ENCODE data around the gene KPNA3.

DNA sequence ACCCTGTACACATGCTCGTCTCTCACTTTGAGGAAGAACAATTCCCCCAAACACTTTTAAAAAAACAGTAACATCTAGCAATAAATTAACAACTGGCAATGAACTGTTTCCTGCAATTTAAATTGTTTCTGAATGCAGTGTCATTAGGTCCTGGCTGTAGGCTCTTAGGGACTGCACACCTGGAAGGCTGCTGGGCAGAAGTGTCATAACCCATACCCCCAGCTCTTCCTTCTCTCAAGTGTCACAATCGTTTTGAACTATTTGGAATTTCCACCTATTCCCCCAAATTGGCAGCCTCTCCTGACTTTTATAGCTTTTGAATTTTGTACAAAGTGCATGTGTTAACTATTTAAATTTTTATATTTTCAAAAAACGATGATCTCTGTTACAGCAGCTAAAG, 38.2 kb upstream of the KPNA3 start:
- TF ChIP-seq, protein P1, sequence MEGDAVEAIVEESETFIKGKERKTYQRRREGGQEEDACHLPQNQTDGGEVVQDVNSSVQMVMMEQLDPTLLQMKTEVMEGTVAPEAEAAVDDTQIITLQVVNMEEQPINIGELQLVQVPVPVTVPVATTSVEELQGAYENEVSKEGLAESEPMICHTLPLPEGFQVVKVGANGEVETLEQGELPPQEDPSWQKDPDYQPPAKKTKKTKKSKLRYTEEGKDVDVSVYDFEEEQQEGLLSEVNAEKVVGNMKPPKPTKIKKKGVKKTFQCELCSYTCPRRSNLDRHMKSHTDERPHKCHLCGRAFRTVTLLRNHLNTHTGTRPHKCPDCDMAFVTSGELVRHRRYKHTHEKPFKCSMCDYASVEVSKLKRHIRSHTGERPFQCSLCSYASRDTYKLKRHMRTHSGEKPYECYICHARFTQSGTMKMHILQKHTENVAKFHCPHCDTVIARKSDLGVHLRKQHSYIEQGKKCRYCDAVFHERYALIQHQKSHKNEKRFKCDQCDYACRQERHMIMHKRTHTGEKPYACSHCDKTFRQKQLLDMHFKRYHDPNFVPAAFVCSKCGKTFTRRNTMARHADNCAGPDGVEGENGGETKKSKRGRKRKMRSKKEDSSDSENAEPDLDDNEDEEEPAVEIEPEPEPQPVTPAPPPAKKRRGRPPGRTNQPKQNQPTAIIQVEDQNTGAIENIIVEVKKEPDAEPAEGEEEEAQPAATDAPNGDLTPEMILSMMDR (IDR thresholded peaks at IDR 0.05; ENCODE audit: poor library complexity, severe bottlenecking): no peak
- no peak for TF ChIP-seq EZH2 (IDR thresholded peaks at IDR 0.05; ENCODE audit: borderline replicate concordance, insufficient read depth, low read length, poor library complexity, severe bottlenecking)
- TF ChIP-seq POLR2AphosphoS5 (IDR thresholded peaks at IDR 0.05): no peak
- no peak for TF ChIP-seq RAD21 (conservative IDR thresholded peaks at IDR 0.05)
- TF ChIP-seq, protein P2, sequence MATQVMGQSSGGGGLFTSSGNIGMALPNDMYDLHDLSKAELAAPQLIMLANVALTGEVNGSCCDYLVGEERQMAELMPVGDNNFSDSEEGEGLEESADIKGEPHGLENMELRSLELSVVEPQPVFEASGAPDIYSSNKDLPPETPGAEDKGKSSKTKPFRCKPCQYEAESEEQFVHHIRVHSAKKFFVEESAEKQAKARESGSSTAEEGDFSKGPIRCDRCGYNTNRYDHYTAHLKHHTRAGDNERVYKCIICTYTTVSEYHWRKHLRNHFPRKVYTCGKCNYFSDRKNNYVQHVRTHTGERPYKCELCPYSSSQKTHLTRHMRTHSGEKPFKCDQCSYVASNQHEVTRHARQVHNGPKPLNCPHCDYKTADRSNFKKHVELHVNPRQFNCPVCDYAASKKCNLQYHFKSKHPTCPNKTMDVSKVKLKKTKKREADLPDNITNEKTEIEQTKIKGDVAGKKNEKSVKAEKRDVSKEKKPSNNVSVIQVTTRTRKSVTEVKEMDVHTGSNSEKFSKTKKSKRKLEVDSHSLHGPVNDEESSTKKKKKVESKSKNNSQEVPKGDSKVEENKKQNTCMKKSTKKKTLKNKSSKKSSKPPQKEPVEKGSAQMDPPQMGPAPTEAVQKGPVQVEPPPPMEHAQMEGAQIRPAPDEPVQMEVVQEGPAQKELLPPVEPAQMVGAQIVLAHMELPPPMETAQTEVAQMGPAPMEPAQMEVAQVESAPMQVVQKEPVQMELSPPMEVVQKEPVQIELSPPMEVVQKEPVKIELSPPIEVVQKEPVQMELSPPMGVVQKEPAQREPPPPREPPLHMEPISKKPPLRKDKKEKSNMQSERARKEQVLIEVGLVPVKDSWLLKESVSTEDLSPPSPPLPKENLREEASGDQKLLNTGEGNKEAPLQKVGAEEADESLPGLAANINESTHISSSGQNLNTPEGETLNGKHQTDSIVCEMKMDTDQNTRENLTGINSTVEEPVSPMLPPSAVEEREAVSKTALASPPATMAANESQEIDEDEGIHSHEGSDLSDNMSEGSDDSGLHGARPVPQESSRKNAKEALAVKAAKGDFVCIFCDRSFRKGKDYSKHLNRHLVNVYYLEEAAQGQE (IDR thresholded peaks at IDR 0.05; ENCODE audit: borderline replicate concordance): no peak
- no peak for TF ChIP-seq TAF1 (IDR thresholded peaks at IDR 0.05; ENCODE audit: low read depth)
